Heart left ventricle (tissue), 13 donors: ENCODE data around the gene ABL1.

ENCODE experiments used
- CTCF ChIP-seq, 12 donors: fragments of 200-600 bp; sonication (generic) in 4 of 12; IDR thresholded peaks; one replicate each; pipeline versions ENCODE4 v1.5.0 to v1.8.0; 2018 to 2022; ENCODE audit warnings: antibody characterized with exemption in 12 of 12, mild to moderate bottlenecking in 5 of 12
- POLR2A ChIP-seq, 2 donors: fragments of 450-650 bp; IDR thresholded peaks; one replicate each; pipeline ENCODE4 v1.6.1; 2017; ENCODE audit warnings: antibody characterized with exemption in 2 of 2, mild to moderate bottlenecking in 2 of 2, moderate library complexity in 2 of 2
- donor health status: ischemic (EF 13 %, LVEDD 7.1; RV severe dilation, severe dysfunction).
- donor health status: DM: no; HTN: yes; CAD: no.
- donor health status: DM: no; HTN: no; CAD: no.
- donor health status: ischemic (EF 25% LVEDD 6.9; RV normal size, moderate dysfunction).
- donor health status: ischemic (EF 25% LVEDD 5.7; RV mildly dilated, moderate dysfunction).
- donor health status: ischemic (EF 35%, LVEDD 5.7; RV mildly dilated, moderate dysfunction).
- donor health status: nonischemic (EF 11% LVEDD 7.7; RV severe dilation, severe dysfunction).
- donor health status: DM: yes; HTN: yes; CAD: no.
- donor health status: PGD.
- donor health status: ischemic (EF 29% LVEDD 5.4; RV normal size, mild dysfunction).
- donor health status: nonischemic (EF 23%, LVEDD 6.1; RV moderate dilation, normal function).

GRCh38 chr9:130854092-130854491, 19.0 kb downstream of the ABL1 start:
- TF ChIP-seq CTCF (IDR thresholded peaks at IDR 0.05) = no peak
- TF ChIP-seq POLR2A (IDR thresholded peaks at IDR 0.05) = no peak
